Measurements from ENCODE around the gene PAQR5. TPM values are rescaled to one million over a fixed set of nuclear protein-coding genes. Genes with fewer than 3 reads are reported as not detected.
"Not testable (repeated sequence)": the region's sequence is repeated elsewhere in the genome, so short reads cannot be mapped to it uniquely, and the experiment has no call there.

Gene PAQR5
- total RNA-seq, 1 donor from 2014 or later: not detected

DNA sequence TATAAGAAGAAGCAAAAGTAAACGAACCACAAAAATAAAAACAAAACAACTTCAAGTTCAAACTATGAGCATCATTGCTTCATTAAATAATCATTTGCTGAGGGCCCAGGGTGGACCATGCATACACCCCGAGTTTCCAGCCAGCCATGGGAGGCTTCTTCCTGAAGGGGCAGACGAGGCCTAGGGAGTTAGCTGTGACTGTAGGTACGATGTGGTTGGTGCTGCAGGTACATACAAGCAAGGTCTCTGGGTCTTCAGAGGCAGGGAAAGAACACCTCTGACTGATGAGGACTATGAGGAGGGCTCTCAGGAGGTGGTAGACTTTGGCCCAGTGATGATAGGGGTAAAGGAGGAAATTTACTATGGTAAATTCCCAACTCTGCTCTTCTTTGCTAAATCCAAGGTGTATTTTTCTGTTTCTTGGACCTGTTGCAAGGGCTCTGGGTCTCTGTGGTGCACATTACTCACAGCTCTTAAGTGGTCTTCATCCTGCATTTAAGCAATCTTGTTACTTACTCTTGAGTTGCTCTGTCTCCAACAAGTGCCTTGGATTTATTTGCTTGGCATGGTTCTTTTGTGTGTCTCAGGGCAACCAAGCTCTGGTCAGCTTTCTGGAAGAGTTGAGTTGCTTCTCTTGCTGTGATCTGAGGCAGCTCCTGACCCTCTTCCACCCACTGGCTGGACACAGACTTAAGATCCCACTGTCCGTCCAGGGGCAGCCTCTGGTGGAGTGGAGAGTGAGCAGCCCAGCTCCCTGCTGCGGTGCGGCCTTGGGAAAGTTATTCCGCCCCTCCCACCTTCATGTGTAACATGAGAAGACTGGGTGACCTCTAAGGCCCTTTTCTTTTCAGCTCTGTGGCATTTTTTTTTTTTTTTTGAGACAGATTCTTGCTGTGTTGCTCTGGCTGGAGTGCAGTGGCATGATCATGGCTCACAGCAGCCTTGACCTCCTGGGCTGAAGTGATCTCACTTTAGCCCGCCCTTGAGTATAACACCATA is 59.4 kb downstream of the PAQR5 start:
- intact Hi-C loops (cut with micrococcal nuclease): no loop called here
- Mint-ChIP-seq H3K9me3 (no peaks in the 10 kb centered on the region), H3K4me1 (ENCODE audit: low read depth) (no peaks in the 10 kb centered on the region), H3K4me3 (no peak overlapping the region), H3K27ac (no peak overlapping the region), H3K27me3 (ENCODE audit: insufficient read depth) (peaks cover 4% of the 10 kb centered on the region), H3K36me3 (ENCODE audit: low read depth) (no peaks in the 10 kb centered on the region)
- no peak for DNase-seq (ENCODE audit: low spot score)

DNA sequence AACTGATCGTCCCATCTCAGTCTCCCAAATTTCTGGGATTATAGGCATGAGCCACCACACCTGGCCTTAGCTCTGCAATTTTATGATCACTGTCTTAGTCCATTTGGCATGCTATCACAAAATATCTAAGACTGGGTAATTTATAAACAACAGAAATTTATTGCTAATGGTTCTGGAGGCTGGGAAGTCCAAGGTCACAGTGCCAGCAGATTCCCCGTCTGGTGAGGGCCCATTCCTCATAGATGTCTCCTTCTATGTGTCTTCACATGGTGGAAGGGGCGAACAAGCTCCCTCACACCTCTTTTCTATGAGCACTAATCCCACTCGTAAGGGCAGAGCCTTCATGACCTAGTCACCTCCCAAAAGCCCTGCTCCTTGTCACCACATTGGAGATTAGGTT is 60.1 kb downstream of the PAQR5 start:
- peaks cover 4% of the 10 kb centered on the region for H3K27me3 Mint-ChIP-seq (ENCODE audit: insufficient read depth)
- H3K27ac Mint-ChIP-seq: no peak overlapping the region
- no peaks in the 10 kb centered on the region for H3K9me3 Mint-ChIP-seq
- no peak for DNase-seq (ENCODE audit: low spot score)
- H3K36me3 Mint-ChIP-seq (ENCODE audit: low read depth): no peaks in the 10 kb centered on the region
- no peaks in the 10 kb centered on the region for H3K4me1 Mint-ChIP-seq (ENCODE audit: low read depth)
- H3K4me3 Mint-ChIP-seq: no peak overlapping the region
- intact Hi-C loops (cut with micrococcal nuclease): no loop called here

DNA sequence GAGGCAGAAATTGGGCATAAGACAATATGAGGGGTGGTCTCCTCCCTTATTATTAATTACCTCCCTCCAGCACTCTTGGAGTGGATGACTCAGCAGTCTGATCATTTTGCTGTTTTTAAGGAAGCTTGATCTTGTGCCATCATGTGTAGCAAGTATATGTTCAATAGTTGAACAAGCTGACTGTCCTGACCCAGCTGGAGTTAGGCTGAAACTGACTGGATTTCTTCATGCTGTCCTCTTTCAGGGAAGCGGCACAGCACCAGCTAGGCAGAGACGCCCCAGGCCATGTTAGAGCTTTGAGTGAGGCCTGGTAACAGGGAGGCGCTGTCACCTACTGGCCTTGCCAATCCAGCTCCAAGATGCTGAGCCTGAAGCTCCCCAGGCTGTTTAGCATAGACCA is 61.0 kb downstream of the PAQR5 start:
- Mint-ChIP-seq H3K4me1 (ENCODE audit: low read depth) (no peaks in the 10 kb centered on the region), H3K27me3 (ENCODE audit: insufficient read depth) (peaks cover 4% of the 10 kb centered on the region), H3K27ac (no peak overlapping the region), H3K36me3 (ENCODE audit: low read depth) (no peaks in the 10 kb centered on the region), H3K9me3 (no peaks in the 10 kb centered on the region), H3K4me3 (no peak overlapping the region)
- intact Hi-C loops (cut with micrococcal nuclease): no loop called here
- no peak for DNase-seq (ENCODE audit: low spot score)

DNA sequence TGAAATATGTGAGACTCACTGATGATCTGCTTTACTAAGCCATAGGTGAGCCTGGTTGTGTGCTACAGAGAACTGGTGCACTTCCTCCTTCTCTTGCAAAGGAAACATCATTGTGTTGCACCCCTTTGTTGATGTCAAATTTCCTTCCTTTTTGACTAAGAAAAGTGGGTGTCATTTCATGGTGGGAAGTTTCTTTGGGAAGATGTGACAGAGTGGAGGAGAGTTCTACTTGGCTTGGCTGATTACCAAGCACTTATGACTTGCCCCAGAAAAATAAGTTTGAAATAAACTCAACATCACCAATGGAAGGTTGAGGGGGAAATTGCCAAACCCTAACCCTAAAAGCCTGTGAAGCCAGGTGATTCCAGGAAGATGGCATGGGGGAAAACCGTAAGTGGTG is 61.9 kb downstream of the PAQR5 start:
- intact Hi-C loops (cut with micrococcal nuclease): no loop called here
- H3K27ac Mint-ChIP-seq: no peak overlapping the region

DNA sequence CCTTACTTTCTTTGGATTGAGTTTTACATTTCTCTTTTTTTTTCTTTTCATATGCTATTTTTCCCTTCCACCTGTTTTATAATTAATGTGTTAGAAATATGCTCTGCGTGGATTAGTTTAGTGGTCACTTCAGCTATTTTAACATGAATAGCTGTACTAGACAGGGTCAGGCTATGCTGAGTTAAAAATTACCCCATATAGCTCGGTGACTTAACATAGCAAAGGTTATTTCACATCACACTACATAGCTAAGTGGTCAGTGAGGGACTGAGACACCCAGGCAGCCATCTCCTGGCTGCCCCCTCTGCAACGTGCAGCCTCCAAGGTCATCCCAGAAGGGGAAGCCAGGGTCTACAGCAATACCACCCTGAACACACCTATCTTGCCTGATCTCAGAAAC is 68.5 kb downstream of the PAQR5 start:
- Mint-ChIP-seq H3K4me3 (no peak overlapping the region), H3K36me3 (ENCODE audit: low read depth) (no peaks in the 10 kb centered on the region), H3K4me1 (ENCODE audit: low read depth) (no peaks in the 10 kb centered on the region), H3K27ac (no peak overlapping the region), H3K9me3 (no peaks in the 10 kb centered on the region), H3K27me3 (ENCODE audit: insufficient read depth) (peaks cover 6% of the 10 kb centered on the region)
- intact Hi-C loops (cut with micrococcal nuclease): no loop called here
- no peak for DNase-seq (ENCODE audit: low spot score)

More for the DNA sequence above, 61.9 kb downstream of the PAQR5 start:
- H3K36me3 Mint-ChIP-seq (ENCODE audit: low read depth): no peaks in the 10 kb centered on the region
- no peaks in the 10 kb centered on the region for H3K9me3 Mint-ChIP-seq
- peaks cover 4% of the 10 kb centered on the region for H3K27me3 Mint-ChIP-seq (ENCODE audit: insufficient read depth)
- no peak overlapping the region for H3K4me3 Mint-ChIP-seq
- no peak for DNase-seq (ENCODE audit: low spot score)
- H3K4me1 Mint-ChIP-seq (ENCODE audit: low read depth): no peaks in the 10 kb centered on the region

DNA sequence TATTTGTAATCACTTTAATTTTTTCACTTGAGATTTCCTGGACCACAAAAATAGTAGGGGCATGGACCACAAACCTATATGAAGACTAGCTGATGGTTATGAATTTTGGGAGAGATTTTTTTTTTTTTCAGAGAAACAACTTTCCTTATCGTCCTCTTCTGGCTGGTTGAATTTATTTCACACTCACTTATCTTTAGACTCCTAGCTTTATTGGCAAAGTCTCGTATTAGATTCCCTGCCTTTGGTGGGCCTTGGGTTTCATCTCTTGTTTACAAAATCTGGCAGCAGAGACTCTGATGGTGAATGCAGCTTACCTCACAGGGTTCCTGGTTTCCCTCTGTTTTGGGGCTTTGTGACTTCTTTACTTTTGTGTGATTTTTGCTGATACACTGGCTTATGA is 70.9 kb downstream of the PAQR5 start:
- Mint-ChIP-seq H3K9me3 (no peaks in the 10 kb centered on the region), H3K27me3 (ENCODE audit: insufficient read depth) (peaks cover 8% of the 10 kb centered on the region), H3K27ac (no peak overlapping the region), H3K4me3 (no peak overlapping the region), H3K36me3 (ENCODE audit: low read depth) (no peaks in the 10 kb centered on the region), H3K4me1 (ENCODE audit: low read depth) (no peaks in the 10 kb centered on the region)
- DNase-seq (ENCODE audit: low spot score): no peak
- intact Hi-C loops (cut with micrococcal nuclease): no loop called here

DNA sequence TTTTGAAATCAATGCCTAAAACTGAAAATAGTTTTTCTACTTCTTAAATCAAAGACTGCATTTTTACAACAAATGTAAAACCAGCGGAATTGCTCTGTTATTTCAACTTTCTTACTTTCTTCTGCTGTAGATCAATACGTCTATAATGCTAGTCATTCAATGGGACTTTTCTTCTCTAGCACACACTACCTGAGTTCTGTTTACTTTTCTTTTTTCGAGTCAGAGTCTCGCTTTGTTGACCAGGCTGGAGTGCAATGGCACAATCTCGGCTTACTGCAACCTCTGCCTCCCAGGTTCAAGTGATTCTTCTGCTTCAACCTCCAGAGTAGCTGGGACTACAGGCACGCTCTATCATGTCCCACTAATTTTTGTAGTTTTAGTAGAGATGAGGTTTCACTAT is 74.7 kb downstream of the PAQR5 start:
- Mint-ChIP-seq H3K36me3 (ENCODE audit: low read depth) (no peaks in the 10 kb centered on the region), H3K4me3 (no peak overlapping the region), H3K27ac (no peak overlapping the region), H3K9me3 (no peaks in the 10 kb centered on the region), H3K4me1 (ENCODE audit: low read depth) (no peaks in the 10 kb centered on the region), H3K27me3 (ENCODE audit: insufficient read depth) (peaks cover 8% of the 10 kb centered on the region)
- intact Hi-C loops (cut with micrococcal nuclease): no loop called here
- no peak for DNase-seq (ENCODE audit: low spot score)

DNA sequence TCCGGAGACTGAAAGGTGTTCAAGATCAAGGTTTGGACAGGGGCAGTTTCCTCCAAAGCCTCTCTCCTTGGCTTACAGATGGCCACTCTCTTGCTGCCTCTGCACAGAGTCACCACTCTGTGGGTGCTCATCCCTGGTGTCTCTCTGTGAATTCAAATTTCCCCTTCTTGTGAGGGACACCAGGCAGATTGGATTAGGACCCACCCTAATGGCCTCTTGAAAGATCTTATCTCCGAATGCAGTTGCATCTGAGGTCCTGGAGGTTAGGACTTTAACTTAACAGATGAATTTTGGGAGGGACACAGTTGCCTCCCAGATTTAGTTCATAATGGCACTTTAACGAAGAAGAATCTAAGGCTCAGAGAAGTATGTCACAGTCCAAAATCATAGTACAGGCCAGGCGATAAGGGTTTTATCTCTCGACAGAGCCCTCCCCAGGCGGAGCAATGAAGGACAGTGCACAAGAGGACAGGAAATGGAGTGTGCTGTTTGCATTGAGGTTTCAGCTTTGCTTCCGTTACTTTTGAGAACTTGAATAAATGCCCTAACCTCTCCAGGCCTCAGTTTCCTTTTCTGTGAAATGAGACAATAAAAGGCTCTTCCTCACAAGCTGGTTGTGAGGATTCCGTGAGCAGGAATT is 76.6 kb downstream of the PAQR5 start:
- H3K27me3 Mint-ChIP-seq (ENCODE audit: insufficient read depth): peaks cover 7% of the 10 kb centered on the region

DNA sequence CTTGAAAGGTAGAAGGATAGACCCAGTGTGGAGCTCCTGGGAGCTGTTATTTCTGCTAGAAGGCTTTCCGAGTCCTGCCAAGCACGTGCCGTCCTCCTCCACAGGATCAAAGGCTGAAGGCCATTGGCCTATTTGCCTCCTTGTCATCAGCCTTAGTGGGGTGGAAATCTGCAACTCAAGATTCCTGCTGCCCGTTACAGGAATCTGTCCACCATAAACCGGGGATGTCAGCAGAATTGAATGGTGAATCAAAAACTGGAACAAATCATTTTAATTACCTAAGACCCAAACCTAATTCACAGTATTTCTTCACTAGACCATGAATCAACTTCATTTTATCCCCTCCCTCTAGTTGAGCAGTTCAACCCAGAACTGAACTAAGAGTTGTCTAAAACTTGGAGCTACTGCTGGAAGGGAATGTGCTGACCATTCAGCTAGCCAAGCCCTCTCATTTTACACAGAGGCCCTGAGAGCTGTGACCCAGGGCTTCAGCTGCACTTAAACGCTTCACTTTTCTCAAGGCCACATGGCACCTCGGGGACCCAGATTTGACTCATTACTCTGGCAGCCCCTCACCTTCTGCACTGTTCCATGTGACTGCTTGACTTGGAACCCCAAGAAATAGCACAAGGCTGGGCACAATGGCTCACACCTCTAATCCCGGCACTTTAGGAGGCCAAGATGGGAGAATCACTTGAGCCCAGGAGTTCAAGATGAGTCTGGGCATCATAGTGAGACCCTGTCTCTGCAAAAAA is 78.7 kb downstream of the PAQR5 start:
- DNase-seq (ENCODE audit: low spot score): no peak
- H3K4me1 Mint-ChIP-seq (ENCODE audit: low read depth): no peaks in the 10 kb centered on the region
- intact Hi-C loops (cut with micrococcal nuclease): no loop called here
- no peak overlapping the region for H3K27ac Mint-ChIP-seq
- no peaks in the 10 kb centered on the region for H3K9me3 Mint-ChIP-seq
- no peaks in the 10 kb centered on the region for H3K36me3 Mint-ChIP-seq (ENCODE audit: low read depth)
- H3K27me3 Mint-ChIP-seq (ENCODE audit: insufficient read depth): peaks cover 7% of the 10 kb centered on the region
- H3K4me3 Mint-ChIP-seq: no peak overlapping the region

More for the DNA sequence above, 76.6 kb downstream of the PAQR5 start:
- H3K27ac Mint-ChIP-seq: no peak overlapping the region
- no peak for DNase-seq (ENCODE audit: low spot score)
- no peaks in the 10 kb centered on the region for H3K36me3 Mint-ChIP-seq (ENCODE audit: low read depth)
- H3K4me1 Mint-ChIP-seq (ENCODE audit: low read depth): no peaks in the 10 kb centered on the region
- intact Hi-C loops (cut with micrococcal nuclease): no loop called here
- no peaks in the 10 kb centered on the region for H3K9me3 Mint-ChIP-seq
- H3K4me3 Mint-ChIP-seq: no peak overlapping the region

DNA sequence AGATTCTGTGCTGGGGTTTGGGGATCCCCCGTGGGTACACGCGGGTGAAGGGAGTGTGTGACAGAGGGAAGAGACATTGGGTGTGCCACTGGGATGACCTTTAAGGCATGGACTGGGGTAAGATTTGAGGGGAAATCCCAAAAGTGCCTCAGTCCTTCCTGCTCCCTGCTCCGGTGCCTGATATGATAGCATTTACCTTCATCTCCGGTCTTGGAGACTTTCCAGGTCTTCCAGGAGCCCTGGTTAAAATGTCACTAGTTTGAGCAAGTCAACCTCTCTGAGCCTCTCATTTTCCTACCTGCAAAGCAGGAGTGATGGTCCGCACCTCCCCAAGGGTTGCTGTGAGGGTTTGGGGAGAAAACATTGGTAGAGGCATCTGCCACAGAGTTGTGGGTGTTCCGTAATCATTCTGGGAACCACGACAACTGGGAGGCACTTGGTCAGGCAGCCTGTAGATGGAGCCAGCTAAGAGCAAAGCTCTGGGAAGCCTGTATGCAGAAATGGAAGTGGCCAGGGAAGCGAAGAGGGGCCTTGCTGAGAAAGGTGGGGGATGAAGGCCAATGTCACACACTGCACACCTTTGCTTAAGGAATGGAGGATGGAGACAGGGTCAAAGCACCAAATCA is 81.5 kb downstream of the PAQR5 start:
- Mint-ChIP-seq H3K27ac (no peak overlapping the region), H3K4me1 (ENCODE audit: low read depth) (no peaks in the 10 kb centered on the region), H3K27me3 (ENCODE audit: insufficient read depth) (peaks cover 4% of the 10 kb centered on the region), H3K4me3 (no peak overlapping the region), H3K9me3 (no peaks in the 10 kb centered on the region), H3K36me3 (ENCODE audit: low read depth) (no peaks in the 10 kb centered on the region)
- intact Hi-C loops (cut with micrococcal nuclease): loop anchor here (5.0 kb wide), 1 partner anchor 258 kb away; no protein-coding TSS in a partner anchor
- DNase-seq (ENCODE audit: low spot score): no peak

DNA sequence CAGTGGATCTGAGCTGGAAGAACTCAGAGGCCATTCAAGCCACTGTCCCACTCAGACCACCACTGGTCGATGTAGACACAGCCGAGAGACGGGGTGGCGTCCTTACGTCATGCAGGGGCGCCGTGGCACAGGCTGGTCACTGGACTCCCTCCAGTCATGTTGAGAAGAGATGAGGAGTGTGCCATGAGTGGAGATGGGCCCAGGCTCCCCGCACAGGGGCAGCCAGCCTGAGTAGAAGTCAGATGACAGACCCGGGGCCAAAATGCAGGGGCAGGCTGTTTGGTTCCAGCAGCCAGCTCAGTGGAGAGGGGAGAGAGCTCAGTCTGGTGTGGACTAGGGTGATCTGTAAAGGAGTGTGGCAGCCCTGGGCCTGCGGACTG is 82.0 kb downstream of the PAQR5 start:
- intact Hi-C loops (cut with micrococcal nuclease): loop anchor here (5.0 kb wide), 1 partner anchor 258 kb away; no protein-coding TSS in a partner anchor

DNA sequence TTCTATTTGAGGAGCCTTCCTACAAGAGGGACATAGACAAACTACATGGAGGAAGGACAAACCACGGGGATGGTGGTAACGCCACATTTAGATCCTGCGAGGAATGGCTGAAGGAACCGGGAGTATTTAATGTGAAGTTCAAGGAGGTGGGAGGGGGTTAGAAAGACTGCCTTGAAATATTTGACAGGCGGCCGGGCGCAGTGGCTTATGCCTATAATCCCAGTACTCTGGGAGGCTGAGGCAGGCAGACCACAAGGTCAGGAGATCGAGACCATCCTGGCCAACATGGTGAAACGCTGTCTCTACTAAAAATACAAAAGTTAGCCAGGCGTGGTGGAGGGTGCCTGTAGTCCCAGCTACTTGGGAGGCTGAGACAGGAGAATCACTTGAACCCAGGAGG is 83.5 kb downstream of the PAQR5 start:
- intact Hi-C loops (cut with micrococcal nuclease): loop anchor here (5.0 kb wide), 1 partner anchor 260 kb away; no protein-coding TSS in a partner anchor
- not testable (repeated sequence) for H3K4me3 Mint-ChIP-seq

More for the DNA sequence above, 82.0 kb downstream of the PAQR5 start:
- H3K4me1 Mint-ChIP-seq (ENCODE audit: low read depth): no peaks in the 10 kb centered on the region
- H3K4me3 Mint-ChIP-seq: no peak overlapping the region
- peaks cover 3% of the 10 kb centered on the region for H3K27me3 Mint-ChIP-seq (ENCODE audit: insufficient read depth)
- H3K9me3 Mint-ChIP-seq: no peaks in the 10 kb centered on the region
- H3K36me3 Mint-ChIP-seq (ENCODE audit: low read depth): no peaks in the 10 kb centered on the region
- no peak overlapping the region for H3K27ac Mint-ChIP-seq
- no peak for DNase-seq (ENCODE audit: low spot score)

More for the DNA sequence above, 83.5 kb downstream of the PAQR5 start:
- H3K27me3 Mint-ChIP-seq (ENCODE audit: insufficient read depth); H3K4me1 Mint-ChIP-seq (ENCODE audit: low read depth); H3K36me3 Mint-ChIP-seq (ENCODE audit: low read depth); H3K9me3 Mint-ChIP-seq; H3K27ac Mint-ChIP-seq; DNase-seq (ENCODE audit: low spot score): not testable (repeated sequence)

Measured in activated T-helper 1 cell treated with anti-CD3 and anti-CD28 coated beads, Interleukin-12 subunit alpha, Interleukin-12 subunit beta, Interleukin-2, Interleukin-4 antibody, amounts not matched to agents 30 ng/mL and 10 ng/mL and 1 ng/mL, durations not matched to agents 14 hours and 24 hours and 36 hours (primary cell).